HG03432 (cell line): ENCODE measurements around the gene ZNF787.

Source experiments
- ATAC-seq: cut with Tn5 transposase; IDR thresholded peaks from one replicate; pipeline ENCODE4 v1.9.1; 2021; ENCODE audit warnings: mild to moderate bottlenecking, moderate library complexity; ENCODE audit not compliant: unreplicated experiment

The ZNF787 gene

DNA sequence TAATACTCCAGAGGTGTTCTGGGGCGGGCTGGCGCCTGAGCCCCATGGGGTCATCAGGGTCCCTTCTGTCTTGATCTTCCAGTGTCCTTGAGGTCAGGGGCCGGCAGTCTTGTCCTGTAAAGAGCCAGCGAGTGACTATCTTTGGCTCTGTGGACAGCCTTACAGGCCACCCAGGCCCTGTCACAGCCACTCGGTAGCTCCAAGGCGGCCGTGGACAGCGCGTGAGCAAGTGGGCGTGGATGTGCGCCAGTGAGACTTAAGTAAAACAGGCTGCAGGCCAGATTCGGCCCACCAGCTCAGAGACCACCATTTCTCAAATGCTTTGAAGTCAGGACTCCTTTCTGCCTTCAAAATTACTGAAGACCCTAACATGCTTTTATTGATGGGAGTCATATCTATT is 23.7 kb upstream of the ZNF787 start:
- ATAC-seq, result no peak

DNA sequence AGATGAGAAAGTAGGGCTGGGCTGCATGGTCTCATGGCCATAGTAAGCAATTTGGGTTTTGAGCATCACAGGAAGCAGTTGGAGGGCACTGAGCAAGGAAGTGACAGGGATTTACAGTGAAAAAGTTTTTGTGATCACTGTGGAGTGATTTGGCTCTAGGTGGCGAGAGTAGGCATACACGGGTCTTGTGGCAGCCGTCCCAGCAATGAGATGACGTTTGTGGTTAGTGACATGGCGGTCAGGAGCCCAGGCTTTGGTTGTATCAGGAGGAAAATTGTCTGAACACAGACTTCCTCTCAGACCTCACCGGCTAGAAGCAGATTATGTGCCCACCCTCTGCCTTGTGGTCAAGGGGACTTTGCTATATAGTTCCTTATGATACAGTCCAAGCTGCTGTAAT is 23.3 kb upstream of the ZNF787 start:
- no peak for ATAC-seq

DNA sequence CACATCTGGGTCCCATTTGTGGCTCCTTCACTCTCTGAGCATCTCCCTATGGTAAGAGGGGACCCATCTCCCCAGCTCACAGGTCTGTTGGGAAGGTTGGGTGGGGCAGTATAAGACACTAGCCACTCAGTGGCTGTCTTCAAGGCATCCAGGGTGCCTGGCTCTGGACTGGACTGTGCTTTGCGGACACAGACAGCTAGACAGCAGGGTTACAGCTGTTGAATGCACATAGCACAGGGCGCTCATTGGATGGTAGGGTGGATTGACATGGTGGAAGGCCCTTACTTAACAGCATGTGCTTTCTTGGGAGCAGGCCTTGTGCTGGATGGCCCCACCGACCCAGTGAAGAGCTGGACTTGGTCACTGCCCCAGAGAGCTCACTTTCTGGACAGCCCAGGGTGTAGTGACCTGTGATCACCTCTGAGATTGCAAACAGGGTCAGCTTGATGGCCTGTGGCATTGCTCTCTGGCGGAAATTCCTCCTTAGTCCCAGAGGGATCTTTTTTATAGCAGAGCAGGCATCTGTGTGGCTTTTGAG is 21.9 kb upstream of the ZNF787 start:
- no peak for ATAC-seq

DNA sequence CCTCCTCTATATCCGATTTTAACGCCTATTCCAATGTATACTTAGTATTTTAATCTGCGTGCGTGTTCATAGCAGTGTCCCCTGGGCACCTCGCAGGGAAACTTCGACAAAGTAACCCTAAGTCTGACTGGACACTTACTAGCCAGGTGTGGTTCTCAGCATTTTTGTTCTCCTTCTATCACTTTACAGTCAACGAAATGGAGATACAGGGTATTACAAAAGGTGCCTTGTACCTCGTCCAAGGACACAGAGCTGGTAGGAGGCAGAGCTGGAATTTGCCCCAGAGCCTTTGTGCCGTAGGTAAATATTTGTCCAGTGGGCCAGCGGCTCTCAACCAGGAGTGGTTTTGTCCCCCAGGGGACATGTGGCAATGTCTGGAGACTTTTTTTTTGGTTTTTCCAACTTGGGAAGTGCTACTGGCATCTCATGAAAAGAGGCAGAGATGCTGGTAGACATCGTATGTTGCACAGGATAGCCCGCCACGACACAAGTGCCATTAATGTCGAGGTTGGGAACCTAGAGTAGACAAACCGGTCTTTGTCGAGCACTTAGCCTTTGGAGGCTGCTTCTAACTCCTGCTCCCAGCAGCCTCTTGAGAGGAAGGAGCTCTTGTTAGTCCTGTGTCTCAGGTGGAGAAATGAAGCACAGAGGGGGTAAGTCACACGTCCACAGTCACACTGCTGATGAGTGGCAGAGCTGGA is 21.1 kb upstream of the ZNF787 start:
- no peak for ATAC-seq

DNA sequence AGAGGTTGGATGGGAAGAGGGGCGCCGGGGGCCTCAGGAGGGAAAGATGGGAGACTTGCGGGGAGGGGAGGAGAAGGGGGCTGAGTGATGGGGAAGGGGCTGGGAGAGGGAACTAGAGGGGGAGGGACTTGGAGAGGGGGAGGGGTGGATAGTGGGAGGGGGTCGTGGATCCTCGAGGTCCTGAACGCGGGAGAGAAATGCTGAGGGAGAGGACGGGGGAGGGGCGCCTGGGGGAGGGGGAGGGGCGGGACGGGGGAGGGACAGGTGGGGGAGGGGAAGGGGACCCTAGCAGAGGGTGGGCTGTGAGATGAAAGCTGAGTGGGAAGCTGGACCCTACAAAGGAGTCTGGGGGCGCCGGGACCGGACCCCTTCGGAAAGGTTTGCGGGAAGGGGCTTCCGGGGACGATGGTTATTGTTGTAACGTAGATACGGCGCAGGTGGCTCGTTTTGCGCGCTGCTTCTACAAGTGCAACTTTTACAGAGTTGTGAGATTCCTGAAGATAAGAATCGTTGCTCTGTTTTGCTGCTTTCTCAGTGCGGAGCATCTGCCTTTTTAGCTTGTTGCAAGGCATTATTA is 20.4 kb upstream of the ZNF787 start:
- no peak for ATAC-seq

DNA sequence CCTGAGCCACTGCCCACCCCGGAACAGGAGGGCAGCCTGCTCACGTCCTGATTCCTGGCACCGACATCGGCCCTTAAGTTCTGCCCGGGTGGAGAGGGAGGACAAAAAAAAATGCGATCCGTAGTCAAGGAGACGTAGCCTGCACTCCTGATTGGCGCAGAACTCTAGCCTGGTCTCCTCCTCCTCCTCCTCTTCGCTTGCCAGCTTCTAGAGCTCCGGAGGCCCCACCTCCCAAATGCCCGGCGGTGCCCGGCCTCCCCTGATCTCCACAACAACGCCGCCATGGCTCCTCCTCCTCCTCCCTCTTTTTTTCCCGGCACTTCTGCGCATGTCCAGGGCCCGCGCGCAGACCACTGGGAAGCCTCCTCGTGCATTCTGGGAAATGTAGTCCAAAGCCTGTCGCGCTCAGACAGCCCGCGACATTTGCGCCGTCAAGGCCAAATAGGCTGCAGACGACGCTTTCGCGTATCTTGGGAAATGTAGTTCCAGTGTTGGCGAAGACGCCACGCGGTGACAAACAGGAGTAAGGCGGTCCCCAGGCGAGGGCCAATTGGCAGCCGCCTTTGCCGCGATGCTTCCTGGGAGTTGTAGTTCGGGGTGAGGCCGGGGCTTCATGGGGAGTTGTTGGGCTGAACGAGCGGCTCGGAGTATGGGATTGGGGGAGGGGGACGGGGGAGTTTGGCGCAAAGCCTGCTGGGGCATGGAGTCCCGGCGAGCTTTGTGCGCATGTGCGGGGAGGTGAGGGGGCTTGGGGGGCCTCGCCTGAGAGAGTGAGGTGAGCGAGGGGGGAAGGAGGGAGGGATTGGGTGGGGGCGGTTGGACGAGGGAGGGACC is 19.7 kb upstream of the ZNF787 start, which contains the start of gene ZNF444:
ZNF444 (plus strand) TSS at position 705 of the 834 bp plus-strand sequence. CDS start 5,625 bp downstream, outside the sequence.
- peak; percentile 89 for ATAC-seq

DNA sequence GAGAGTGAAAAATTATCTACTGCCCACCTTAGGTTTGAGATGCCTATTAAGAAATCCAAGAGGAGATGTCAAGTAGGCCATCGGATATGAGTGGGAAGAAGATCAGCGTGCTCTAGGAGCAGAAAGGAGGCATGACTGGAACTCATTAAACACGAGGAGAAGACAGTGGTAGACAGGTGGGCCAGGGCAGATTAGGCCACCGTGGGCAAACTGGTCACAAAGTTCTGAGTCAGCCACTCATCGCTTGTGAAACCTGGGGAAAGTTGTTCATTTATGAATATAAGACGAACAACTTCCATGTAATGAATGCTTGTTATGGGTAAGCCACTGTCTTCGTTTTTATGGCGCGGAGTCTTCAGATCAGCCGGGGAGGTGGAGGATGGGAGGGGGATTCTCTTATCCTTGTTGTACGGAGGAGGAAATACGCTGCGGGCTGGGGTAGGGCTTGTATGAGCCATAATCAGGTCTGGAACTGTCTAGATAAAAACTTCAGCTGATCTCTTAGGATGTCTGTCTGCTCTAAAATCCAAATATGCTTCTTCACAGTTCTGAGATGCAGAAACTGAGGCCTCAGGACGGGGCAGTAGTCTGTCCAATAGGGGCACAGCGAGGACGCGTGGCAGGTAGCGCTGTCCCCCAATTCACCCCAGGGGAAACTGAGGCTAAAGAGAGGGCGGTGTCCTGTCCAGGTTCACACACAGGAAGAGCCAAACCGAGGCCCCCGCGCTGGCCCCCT is 18.9 kb upstream of the ZNF787 start:
- no peak for ATAC-seq

DNA sequence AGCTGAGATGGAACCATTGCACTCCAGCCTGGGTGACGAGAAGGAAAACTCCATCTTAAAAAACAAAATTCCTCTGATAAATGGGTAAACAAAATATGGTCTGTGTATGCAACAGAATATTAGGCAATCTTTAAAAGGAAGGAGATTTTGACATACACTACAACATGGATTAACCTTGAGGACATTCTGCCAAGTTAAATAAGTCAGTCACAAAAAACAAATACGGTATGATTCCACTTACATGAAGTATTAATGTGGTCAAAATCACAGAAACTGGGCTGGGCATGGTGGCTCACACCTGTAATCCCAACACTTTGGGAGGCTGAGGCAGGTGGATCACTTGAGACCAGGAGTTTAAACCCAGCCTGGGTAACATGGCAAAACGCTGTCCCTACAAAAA is 17.0 kb upstream of the ZNF787 start:
- no peak for ATAC-seq

DNA sequence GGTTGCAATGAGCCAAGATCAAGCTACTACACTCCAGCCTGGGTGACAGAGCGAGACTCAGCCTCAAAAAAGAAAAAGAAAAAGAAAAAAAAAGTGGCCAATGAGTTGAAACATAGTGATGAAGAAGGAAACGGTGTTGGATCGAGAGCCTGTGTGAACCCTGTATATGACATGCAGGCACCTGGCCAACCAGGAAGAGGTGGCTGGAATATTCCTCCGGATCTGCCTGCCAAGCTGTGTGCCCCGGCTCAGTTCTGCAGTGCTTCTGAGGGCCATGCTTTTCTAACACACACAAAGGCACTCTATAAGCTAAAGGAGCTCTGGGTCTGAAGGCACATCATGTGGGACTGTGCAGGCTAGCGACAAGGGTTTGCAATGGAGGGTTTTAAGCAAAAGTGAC is 16.3 kb upstream of the ZNF787 start:
- ATAC-seq, result no peak

DNA sequence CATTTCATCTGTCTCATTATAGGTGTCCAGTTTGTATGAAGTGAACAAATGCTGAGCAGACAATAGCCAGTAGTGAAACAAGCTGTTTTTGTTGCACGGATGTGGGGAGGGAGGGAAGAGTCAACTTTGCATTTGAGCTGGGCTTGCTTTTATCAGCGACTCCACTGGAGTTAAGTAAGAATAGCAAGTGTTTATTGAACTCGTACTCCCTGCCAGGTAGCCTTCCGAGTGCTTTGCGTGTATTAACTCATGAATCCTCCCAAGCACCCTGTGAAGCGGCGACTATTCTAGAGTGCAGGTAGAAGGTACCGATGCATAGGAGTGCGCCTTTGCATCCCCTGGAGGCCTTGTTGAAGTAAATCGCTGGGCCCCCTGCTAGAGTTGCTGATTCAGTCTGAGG is 15.3 kb upstream of the ZNF787 start:
- ATAC-seq, result no peak

DNA sequence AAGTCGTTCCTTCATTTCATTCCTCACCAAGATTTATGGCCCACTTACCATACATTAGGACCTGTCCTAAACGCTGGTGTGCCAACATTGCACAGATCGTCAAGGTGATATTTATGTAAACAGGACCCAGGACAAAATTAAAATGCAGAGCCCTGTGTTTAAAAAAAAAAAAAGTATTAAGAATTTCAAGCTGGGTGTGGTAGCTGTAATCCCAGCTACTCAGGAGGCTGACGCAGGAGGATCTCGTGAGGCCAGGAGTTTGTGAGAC is 13.5 kb upstream of the ZNF787 start:
- no peak for ATAC-seq

DNA sequence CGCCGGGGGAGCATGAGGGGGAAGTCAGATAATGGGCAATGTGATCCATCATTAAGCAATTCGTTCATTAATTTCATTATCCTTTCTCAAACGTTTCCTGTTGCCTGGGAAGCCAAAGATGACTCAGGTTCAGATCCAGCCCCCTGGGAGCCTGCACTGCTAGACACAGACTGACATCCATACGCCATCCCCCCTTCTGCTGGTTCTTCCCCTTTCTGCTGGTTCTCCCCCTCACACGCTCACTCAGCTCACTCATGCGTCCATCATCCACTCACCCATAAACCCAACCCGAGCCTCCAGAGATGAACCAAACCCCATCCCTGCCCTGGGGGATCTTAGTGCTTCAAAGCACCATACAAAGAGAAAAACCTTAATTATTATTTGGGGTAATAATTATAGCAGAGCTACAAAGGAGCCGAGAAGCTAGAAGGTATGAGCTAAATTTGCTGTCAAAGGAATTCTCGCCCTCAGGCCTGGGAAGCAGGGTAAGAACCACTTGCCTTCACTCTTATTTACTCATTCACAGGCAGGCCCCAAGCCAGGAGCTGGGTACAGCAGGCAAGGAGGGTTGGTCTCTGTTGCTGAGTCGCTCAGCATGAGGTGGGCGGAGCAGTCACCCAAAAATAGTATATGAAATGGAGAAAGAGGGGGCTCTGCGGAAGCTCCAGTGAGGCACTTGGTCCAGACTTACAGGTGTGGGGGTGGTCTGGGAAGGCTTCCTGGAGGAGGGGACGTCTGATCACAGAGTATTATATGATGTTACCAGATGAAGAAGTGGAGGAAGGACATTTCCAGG is 13.0 kb upstream of the ZNF787 start:
- ATAC-seq, result peak; percentile 74

DNA sequence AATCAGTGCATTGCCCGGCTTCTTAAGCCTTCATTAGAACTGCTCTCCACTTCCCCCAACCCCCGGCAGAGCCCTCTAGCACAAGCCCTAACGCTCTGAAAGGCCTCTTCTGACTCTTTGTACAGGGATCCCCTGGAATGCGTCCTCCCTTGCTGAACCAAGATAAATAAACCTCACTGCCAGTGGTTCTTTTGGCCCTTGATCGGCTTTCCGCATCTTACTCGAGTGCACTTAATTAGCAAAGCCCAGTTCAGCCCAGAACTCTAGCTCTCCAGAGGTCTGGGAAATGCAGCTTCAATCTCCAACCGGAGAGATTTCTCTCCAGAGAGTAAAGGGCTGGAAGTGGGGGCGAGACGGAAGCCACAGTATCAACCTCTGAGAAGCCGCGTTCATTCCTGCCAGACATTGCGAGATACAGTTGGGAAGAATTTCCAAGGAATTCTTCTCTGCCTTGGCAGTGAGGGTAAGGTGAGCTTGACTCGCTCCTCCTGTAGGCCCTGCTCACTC is 11.3 kb upstream of the ZNF787 start:
- ATAC-seq, result no peak

DNA sequence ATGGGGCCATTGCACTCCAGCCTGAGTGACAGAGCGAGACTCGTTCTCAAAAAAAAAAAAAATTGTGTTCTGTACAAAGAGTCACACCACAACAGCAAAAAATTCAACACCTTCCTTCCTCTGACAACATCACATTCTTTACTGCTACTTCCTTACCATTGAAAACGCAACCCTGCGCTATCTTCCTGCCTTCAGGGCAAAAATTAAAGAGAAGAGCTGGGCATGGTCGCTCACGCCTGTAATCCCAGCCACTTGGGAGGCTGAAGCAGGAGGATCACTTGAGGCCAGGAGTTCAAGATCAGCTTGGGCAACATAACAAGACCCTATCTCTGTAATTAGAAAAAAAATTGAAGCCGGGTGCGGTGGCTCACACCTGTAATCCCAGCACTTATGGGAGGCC is 10.6 kb upstream of the ZNF787 start:
- no peak for ATAC-seq

DNA sequence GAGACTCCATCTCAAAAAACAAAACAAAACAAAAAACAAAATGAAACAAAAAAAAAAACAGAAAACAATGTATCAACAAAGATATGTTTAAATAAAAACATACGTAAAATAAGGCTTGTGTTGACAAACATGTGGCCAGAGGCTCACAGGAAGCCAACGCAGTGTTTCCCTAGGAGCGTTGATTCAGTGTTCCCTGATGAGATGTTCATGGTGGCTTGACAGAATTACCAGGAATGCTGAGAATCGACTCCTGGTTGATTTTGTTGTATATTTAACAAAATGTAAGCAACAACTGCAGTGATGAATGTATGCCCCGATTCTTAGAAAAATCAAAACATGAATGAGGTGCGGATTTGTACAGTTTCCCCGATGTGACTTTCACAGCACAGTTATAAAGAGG is 8.9 kb upstream of the ZNF787 start:
- ATAC-seq, result no peak

DNA sequence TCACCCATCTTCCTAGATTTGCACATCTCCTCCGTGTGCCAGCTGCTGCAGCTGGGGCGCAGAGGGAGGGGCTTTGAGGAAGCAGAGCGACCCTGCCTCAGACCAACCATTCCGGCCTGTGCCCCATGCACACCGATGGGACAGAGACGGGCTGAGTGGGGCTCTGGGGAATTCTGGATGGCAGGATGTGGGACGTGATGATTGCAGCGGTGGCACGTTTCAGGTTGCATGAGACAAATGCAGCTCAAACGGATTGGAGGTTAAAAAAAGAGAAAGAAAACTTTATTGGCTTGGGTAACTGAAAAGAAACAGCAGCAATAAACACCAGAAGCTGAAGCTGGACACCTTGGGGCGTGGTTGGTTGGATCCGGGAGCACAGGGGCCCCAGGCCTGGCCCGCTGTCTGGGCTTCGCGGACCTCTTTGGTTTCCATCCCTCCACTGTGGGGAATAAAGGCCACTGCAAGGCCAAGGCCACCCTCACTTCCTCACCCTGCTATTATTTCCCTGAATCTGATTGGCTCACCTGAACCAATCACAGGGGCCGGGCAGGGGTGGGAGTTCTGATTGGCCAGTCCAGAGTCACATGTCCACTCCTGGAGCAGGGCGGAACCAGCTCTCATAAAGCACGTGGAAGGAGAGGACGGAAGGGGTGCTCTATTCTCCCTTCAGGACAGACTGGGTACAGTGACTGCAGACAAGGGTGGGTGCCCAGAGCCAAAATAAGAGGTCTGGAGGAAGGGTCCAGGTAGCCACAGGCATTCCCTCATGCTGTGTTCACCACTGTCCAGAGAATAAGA is 6.1 kb upstream of the ZNF787 start:
- ATAC-seq, result no peak

DNA sequence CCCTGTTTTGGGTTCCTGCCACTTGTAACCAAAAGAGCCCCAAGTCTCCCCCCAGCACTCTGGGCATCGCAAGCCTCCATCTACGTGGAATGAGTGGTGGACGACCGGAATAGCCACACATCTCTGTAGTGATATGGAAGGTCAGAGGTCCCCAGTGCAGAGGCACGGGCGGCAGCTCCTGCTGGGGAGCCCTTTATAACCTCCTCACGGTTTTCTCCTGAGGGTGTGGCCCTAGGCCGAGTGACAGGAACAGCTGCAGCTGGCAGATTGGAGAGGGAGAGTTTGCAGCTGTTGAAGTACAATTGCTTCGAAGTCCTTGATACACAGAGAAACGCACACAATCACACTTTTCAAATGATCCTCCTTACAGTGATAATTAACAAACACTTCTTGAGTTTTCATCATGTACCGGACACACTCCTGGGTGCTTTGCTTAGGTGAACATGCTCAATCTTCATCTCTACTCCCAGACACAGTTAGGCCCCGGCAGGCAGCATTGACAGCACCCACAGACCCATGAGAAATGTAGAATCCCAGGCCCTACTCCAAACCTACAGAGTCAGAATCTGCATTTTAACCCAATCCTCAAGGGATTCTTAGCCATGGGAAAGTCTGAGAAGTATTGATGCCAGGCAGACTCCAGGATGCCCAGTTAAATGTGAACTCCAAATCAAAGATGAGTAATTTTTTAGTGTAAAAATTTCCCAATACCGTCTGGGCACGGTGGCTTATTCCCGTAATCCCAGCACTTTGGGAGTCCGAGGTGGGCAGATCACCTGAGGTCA is 4.9 kb upstream of the ZNF787 start:
- no peak for ATAC-seq

DNA sequence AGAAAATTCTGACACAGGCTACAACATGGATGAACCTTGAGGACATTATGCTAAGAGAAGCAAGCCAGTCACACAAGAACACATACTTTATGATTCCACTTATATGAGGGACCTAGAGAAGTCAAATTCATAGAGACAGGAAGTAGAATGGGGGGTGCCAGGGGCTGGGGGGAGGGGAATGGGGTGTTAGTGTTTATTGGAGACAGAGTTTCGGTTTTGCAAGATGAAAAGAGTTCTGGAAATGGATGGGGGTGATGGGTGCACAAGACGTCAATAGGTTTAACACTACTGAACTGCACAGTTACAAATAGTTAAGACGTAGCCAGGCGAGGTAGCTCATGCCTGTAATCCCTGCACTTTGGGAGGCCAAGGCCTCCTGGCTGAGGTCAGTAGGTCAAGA is 3.5 kb upstream of the ZNF787 start:
- ATAC-seq, result no peak
